ENCODE data around the gene PYGL.
"Not testable (repeated sequence)": the region's sequence is repeated elsewhere in the genome, so short reads cannot be mapped to it uniquely, and the experiment has no call there.

The PYGL gene
- total RNA-seq, result 0.04 to 0.18 reads per million in 2 experiments

- DNase-seq (ENCODE audit: low read depth), result no peak
Observed at GRCh38 chr14:50943943-50944646, at the start of gene PYGL. Gene PYGL, minus strand, starts transcription at chr14:50944483. Its CDS starts 80 bp downstream, at chr14:50944403.

- DNase-seq (ENCODE audit: low read depth), result no peak
Observed at GRCh38 chr14:50985859-50986331, 41.6 kb upstream of the PYGL start.

DNA sequence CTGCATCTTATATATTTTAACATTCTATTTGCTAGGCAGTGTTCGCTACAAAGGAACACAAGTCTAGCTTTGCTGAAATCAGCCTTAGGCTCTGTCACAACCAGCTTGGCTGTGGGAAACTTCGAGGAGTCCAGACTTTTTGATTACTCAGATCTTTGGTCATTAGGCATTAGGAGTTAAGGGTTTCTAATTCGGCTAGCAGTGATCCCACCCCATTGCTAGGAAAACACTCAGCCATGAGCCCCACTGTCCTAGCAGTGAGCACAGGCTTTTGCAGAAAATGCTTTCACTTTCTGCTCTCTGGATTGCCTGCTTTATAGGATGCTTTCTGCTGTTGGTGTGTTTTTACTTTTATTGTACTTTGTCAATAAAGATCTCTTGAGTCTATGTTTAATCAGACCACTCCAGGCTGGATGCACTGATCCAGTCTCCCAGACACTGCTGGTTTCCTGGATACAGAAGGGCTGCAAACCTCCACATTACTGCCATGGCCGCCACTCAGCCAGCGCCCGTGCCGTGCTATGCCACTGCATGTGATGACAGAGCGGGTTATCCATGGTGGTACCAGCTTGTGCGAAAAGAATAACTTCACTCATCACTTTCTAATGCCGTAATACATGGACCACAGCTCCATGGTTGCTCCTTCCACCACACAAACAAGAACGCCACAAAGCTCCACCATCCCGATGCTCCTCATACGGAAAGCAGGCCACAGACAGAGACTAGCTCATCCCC lies 41.0 kb upstream of the PYGL start:
- no peak for DNase-seq (ENCODE audit: low read depth)

DNA sequence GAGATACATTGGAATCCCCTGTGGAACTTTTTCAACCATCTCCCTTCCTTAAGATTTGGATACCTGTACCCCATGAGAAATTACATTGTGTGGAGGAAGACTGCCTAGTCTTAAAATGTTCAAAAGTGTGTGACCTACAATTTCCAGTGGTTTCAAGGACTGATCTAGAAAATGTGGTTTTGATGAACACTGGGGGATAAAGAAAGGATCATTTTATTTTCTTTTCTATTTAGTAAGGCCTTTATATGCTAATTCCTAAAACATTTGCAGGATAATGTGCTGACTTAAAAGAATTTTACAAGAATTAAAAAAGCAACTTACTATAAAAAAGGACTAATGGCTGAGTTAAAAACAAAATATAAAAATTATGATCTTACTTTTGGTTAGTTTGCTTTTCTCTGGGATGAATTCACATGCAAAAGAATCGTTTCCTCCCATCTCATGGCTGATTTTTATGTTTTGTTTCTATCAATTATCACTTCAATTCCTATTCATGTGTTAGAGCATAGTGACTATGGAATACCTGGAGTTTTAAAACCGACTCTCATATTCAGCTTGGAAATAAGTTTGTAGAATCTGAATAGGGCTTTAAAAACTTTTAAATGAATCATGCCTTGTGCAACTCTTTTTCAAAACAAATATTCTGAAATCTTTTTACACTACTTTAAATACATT lies 39.9 kb upstream of the PYGL start:
- DNase-seq (ENCODE audit: low read depth), result no peak

DNA sequence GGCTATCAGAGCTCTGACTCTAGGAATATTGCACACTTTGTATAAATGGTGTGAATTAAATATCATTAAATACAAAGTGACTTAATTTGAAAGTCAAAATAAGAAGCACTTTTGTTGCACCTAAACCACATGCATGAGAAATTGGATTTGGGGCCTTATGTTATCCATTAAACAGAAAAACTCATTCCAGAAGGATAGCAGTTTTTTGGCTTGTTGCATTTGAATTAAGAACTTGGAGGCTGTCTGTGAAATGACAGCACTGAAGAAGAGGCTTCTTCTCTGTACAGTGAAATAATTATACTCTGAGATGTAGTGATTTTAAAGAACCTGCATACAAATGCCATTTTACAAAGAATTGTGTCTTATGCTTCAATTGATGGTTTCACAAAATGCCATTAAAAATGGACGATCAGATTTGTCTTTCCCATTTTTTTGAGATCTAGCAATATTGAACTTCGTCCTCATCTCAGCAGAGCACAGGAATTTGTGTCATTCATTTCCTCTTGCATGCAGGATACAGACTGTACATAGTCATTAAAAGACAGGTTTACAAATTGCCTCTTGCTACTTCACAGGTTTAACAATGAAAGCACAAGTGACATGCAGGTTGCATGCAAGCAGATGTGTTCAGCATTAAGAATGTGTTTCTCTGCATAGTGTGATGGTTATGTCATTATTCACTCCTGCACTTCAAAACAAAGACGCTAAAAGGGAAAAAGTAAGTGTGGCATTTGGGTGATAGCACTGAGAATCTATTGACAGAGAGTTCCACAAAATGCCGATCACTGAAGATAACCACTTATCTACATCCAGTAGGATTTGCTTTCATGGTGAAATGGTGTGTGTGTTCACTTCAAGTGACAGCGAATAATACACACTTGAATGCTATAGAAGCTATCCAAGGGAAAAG lies 35.9 kb upstream of the PYGL start:
- no peak for DNase-seq (ENCODE audit: low read depth)

GRCh38 chr14:50978888-50979287 lies 34.6 kb upstream of the PYGL start:
- no peak for DNase-seq (ENCODE audit: low read depth)

GRCh38 chr14:50978529-50978871 lies 34.2 kb upstream of the PYGL start:
- DNase-seq (ENCODE audit: low read depth), result no peak

DNA sequence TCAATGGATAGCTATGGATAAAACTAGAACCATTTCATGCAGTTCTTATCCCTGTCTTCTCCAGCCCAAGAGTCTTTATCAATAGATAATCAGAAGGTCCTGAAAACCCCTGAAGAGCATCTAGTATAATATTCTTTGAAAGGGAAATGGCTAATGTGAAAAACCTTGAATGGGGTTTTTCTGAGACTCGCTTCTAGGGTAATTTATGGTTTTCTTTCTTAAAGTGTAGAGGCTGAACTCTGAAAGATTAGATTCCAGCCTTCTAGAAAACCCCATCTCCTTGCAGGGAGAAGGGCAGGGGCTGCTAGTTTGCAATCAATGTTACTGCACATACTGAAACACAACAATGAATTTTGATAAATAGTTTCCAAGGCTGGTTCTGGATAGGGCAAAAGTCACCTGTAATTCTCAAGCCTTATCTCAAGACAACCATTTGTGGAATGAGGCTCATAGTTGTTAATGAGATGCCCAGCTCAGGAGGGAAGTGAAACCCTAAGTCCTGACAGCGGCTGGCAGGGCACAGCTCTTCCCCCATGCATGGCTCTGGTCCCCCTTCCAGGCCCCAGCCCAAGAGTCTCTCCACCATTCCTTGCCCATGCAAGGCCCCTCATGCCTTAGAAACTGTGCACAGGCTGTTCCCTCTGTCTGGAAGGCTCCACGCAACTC lies 33.7 kb upstream of the PYGL start:
- no peak for DNase-seq (ENCODE audit: low read depth)

GRCh38 chr14:50974118-50974517 lies 29.8 kb upstream of the PYGL start:
- no peak for DNase-seq (ENCODE audit: low read depth)

- no peak for DNase-seq (ENCODE audit: low read depth)
Observed at GRCh38 chr14:50972734-50973133, 28.5 kb upstream of the PYGL start.

- DNase-seq (ENCODE audit: low read depth), result no peak
Observed at GRCh38 chr14:50970886-50971781, 26.9 kb upstream of the PYGL start.

- no peak for DNase-seq (ENCODE audit: low read depth)
Observed at GRCh38 chr14:50967790-50968189, 23.5 kb upstream of the PYGL start.

GRCh38 chr14:50967103-50967502 lies 22.8 kb upstream of the PYGL start:
- no peak for DNase-seq (ENCODE audit: low read depth)

DNA sequence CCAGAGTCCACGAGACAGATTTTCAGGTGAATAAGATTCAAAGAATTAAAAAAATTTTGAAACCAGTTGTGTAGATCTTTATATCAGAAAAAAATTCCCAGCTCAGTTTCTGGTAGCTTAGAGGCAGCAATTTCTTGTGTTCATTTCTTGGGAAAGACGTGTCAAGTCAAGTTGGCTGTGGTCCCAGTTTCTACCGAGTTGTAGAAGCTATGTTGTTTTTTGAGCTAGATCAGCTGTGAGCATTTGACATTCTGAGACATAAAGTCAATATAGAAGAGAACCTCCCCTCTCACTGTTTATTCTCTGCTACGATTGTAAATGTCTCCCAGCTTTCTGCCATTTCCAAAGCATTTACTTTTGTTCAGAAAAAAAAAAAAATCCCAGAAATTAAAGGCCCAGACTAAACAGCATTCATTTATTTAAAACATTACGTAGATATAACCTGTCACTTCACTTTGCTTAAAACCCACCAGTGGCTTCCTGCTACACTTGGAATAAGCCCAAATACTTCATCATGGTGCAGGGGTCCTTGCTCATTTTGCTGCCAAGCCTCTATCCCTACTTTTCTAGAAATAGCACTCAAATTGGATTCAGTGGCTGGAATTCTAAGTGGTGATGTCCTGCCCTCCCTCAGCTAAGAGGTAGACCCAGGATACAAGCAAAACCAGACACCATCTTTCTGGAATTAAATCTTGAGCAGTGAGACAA lies 20.6 kb upstream of the PYGL start:
- no peak for DNase-seq (ENCODE audit: low read depth)

DNA sequence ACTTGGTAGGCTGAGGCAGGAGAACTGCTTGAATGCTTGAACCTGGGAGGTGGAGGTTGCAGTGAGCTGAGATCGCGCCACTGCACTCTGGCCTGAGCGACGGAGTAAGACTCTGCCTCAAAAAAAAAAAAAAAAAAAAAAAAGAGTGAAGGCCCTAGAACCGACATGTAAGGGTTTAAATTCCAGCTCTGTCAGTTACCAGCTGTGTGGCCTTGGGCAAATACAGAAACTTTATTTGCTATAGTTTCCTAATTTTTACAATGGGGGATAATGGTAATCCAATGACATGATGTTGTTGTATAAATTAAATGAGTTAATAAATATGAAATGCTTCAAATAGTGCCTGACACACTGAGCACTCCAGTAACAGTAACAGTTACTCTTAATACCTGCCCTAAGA lies 19.6 kb upstream of the PYGL start:
- DNase-seq (ENCODE audit: low read depth), result no peak

GRCh38 chr14:50961605-50962221 lies 17.4 kb upstream of the PYGL start:
- DNase-seq (ENCODE audit: low read depth), result no peak

- DNase-seq (ENCODE audit: low read depth), result no peak
Observed at GRCh38 chr14:50957296-50957695, 13.0 kb upstream of the PYGL start.

DNA sequence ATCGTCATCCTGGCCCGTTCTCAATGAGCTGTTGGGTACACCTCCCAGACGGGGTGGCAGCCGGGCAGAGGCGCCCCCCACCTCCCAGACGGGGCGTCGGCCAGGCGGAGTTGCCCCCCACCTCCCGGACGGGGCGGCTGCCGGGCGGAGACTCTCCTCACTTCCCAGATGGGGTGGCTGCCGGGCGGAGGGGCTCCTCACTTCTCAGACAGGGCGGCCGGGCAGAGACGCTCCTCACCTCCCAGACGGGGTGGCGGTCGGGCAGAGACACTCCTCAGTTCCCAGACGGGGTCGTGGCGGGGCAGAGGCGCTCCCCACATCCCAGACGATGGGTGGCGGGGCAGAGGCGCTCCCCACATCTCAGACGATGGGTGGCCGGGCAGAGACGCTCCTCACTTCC lies 12.1 kb upstream of the PYGL start:
- DNase-seq (ENCODE audit: low read depth), result not testable (repeated sequence)

- DNase-seq (ENCODE audit: low read depth), result no peak
Observed at GRCh38 chr14:50955373-50956043, 11.2 kb upstream of the PYGL start.
